HCT116 (cell line): ENCODE data around the gene ADAM23. TPM values are rescaled to one million over a fixed set of nuclear protein-coding genes. Genes with fewer than 3 reads are reported as not detected.

Source experiments
- ATAC-seq: fragments of 200-7000 bp; cut with Tn5 transposase; 2 replicates; pipeline ENCODE4 v1.9.1; 2020; ENCODE audit warnings: mild to moderate bottlenecking, moderate library complexity
- BruUV-seq: library from RNA; stranded (reverse); fragments of 400-500 nt; replicated peaks from 2 replicates; lab custom pipeline; 2021; lab: Mats Ljungman, UMichigan
- CTCF ChIA-PET: fragments of 300-600 bp; sonication (Branson Sonifier 250); formaldehyde crosslinking; loops from one replicate; lab custom pipeline; 2021; ENCODE audit warnings: antibody characterized with exemption; lab: Charles Lee
- POLR2A ChIA-PET: fragments of 300-600, 350-600 bp; sonication (Branson Sonifier 250); formaldehyde crosslinking; loops from one replicate; lab custom pipeline; 2021; ENCODE audit warnings: antibody characterized with exemption; lab: Charles Lee
- RAD21 ChIA-PET, 2 experiments: fragments of 300-600 bp; sonication (Branson Sonifier 250); formaldehyde crosslinking; loops; one replicate each; lab custom pipeline; 2023; ENCODE audit warnings: low total read pairs in 2 of 2; ENCODE audit not compliant: uncharacterized antibody in 2 of 2, unreplicated experiment in 2 of 2, low non-redundant PET in 1 of 2; lab: Charles Lee
- DNase-seq: peaks from one replicate; pipeline ENCODE4 v3.0.0-alpha.2; 2010; ENCODE audit warnings: low read depth, low spot score
- H2AFZ ChIP-seq: fragments of 200-600 bp; shearing (Covaris generic), sonication (generic); 2 replicates; pipeline ENCODE4 v1.6.1; 2017; ENCODE audit warnings: low read depth, mixed run types, mixed read lengths, antibody characterized with exemption, low read length; ENCODE audit not compliant: poor library complexity, severe bottlenecking
- H3K27ac ChIP-seq: 2 replicates; pipeline ENCODE4 v1.5.1; 2012; ENCODE audit warnings: low read depth, low read length
- H3K27me3 ChIP-seq: fragments of 200-600 bp; sonication (generic); 2 replicates; pipeline ENCODE4 v1.6.1; 2016; ENCODE audit warnings: mixed run types, low read length, mixed read lengths; ENCODE audit not compliant: insufficient read depth
- H3K36me3 ChIP-seq, 2 experiments: fragments of 200-500 bp in 1 of 2; fragments of 200-600 bp in 1 of 2; sonication (Bioruptor generic) in 1 of 2; sonication (generic) in 1 of 2; 2 replicates each; pipeline versions ENCODE4 v1.5.1 to v1.6.1; 2014 to 2016; ENCODE audit warnings: low read length in 2 of 2, inconsistent platforms in 1 of 2, mixed read lengths in 1 of 2, mixed run types in 1 of 2; ENCODE audit not compliant: insufficient read depth in 2 of 2, control insufficient read depth in 1 of 2
- H3K4me1 ChIP-seq, 2 experiments: fragments of 200-600 bp in 1 of 2; sonication (generic) in 1 of 2; 2 replicates each; pipeline versions ENCODE4 v1.5.1 to v1.6.1; 2012 to 2017; ENCODE audit warnings: low read length in 2 of 2, inconsistent platforms in 1 of 2, mild to moderate bottlenecking in 1 of 2, mixed read lengths in 1 of 2, mixed run types in 1 of 2, moderate library complexity in 1 of 2; ENCODE audit not compliant: insufficient read depth in 2 of 2, control insufficient read depth in 1 of 2
- H3K4me2 ChIP-seq: fragments of 200-600 bp; sonication (generic); 2 replicates; pipeline ENCODE4 v1.6.1; 2017; ENCODE audit warnings: mixed run types, low read length, mixed read lengths
- H3K4me3 ChIP-seq, 2 experiments: fragments of 200-600 bp in 1 of 2; sonication (generic) in 1 of 2; replicated peaks in 1 of 2; 2 replicates each; pipeline ENCODE4 v1.5.1; 2011 to 2016; ENCODE audit warnings: low read length in 2 of 2, control low read depth in 1 of 2, low read depth in 1 of 2, mild to moderate bottlenecking in 1 of 2, mixed read lengths in 1 of 2, mixed run types in 1 of 2
- H3K79me2 ChIP-seq: fragments of 200-600 bp; sonication (generic); 2 replicates; pipeline ENCODE4 v1.6.1; 2017; ENCODE audit warnings: mild to moderate bottlenecking, mixed run types, low read length, moderate library complexity, mixed read lengths; ENCODE audit not compliant: insufficient read depth
- H3K9ac ChIP-seq: fragments of 200-600 bp; sonication (generic); 2 replicates; pipeline ENCODE4 v1.6.1; 2016; ENCODE audit warnings: low read length, mixed read lengths
- H3K9me2 ChIP-seq: fragments of 200-600 bp; sonication (generic), shearing (Covaris generic); 2 replicates; pipeline ENCODE4 v1.6.1; 2017; ENCODE audit warnings: mixed run types, mild to moderate bottlenecking, moderate library complexity; ENCODE audit not compliant: insufficient read depth
- H3K9me3 ChIP-seq, 2 experiments: fragments of 200-500 bp in 1 of 2; fragments of 200-600 bp in 1 of 2; sonication (Bioruptor generic) in 1 of 2; sonication (generic) in 1 of 2; 2 replicates each; pipeline ENCODE4 v1.6.1; 2014 to 2017; ENCODE audit warnings: low read length in 2 of 2, mixed read lengths in 2 of 2, inconsistent platforms in 1 of 2, low read depth in 1 of 2, mild to moderate bottlenecking in 1 of 2, mixed run types in 1 of 2, moderate library complexity in 1 of 2; ENCODE audit not compliant: control insufficient read depth in 1 of 2, insufficient read depth in 1 of 2
- H4K20me1 ChIP-seq: fragments of 200-600 bp; sonication (generic), shearing (Covaris generic); 2 replicates; pipeline ENCODE4 v1.6.1; 2017; ENCODE audit warnings: mixed run types, mild to moderate bottlenecking, moderate library complexity; ENCODE audit not compliant: insufficient read depth
- CBX3 ChIP-seq: IDR thresholded peaks from 2 replicates; pipeline ENCODE4 v1.6.1; 2012; ENCODE audit warnings: low read depth
- CEBPB ChIP-seq: IDR thresholded peaks from 2 replicates; pipeline ENCODE4 v1.6.1; 2012; ENCODE audit warnings: low read depth
- EGR1 ChIP-seq: IDR thresholded peaks from 2 replicates; pipeline ENCODE4 v1.6.1; 2012; ENCODE audit warnings: low read depth
- EZH2phosphoT487 ChIP-seq: fragments of 200-600 bp; IDR thresholded peaks from 2 replicates; pipeline ENCODE4 v1.6.1; 2018; ENCODE audit warnings: antibody characterized with exemption, borderline replicate concordance
- FOSL1 ChIP-seq: IDR thresholded peaks from 2 replicates; pipeline ENCODE4 v1.6.1; 2012; ENCODE audit warnings: low read depth
- MAX ChIP-seq: IDR thresholded peaks from 2 replicates; pipeline ENCODE4 v1.6.1; 2012
- RAD21 ChIP-seq: IDR thresholded peaks from 2 replicates; pipeline ENCODE4 v1.6.1; 2012; ENCODE audit warnings: low read depth, mild to moderate bottlenecking
- SRF ChIP-seq: IDR thresholded peaks from 2 replicates; pipeline ENCODE4 v1.6.1; 2012; ENCODE audit warnings: low read depth
- ZBTB33 ChIP-seq: IDR thresholded peaks from 2 replicates; pipeline ENCODE4 v1.6.1; 2011; ENCODE audit warnings: mild to moderate bottlenecking, low read length, moderate library complexity; ENCODE audit not compliant: insufficient replicate concordance; ENCODE audit errors: extremely low read depth
- intact Hi-C: fragments of 100-400 bp; cut with micrococcal nuclease; formaldehyde crosslinking; loops from 2 replicates; pipeline ENCODE4 v1.10.0; 2022
- total RNA-seq: library from RNA; stranded (reverse); gene quantifications from one replicate; pipeline ENCODE4 v1.2.1, GENCODE V29; 2021; ENCODE audit not compliant: unreplicated experiment
- TF ChIP-seq, protein P1 (sequence below), 3 experiments: fragments of 200-600 bp in 1 of 3; sonication (generic) in 1 of 3; IDR thresholded peaks in 2 of 3; conservative IDR thresholded peaks in 1 of 3; 2 replicates each; pipeline ENCODE4 v1.5.1; 2012 to 2017; ENCODE audit warnings: low read depth in 2 of 3, low read length in 2 of 3, antibody characterized with exemption in 1 of 3, borderline replicate concordance in 1 of 3, control low read depth in 1 of 3, mild to moderate bottlenecking in 1 of 3, mixed read lengths in 1 of 3, mixed run types in 1 of 3, moderate library complexity in 1 of 3; ENCODE audit not compliant: insufficient read depth in 1 of 3

The ADAM23 gene
- total RNA-seq, 1 experiment from 2014 or later, result 0.10 TPM

- no peaks in the 10 kb centered on the region for H3K36me3 ChIP-seq
- H2AFZ ChIP-seq, result no peak overlapping the region
- H3K4me1 ChIP-seq, result no peaks in the 10 kb centered on the region
- no peaks in the 10 kb centered on the region for H4K20me1 ChIP-seq
- H3K4me2 ChIP-seq, result no peak overlapping the region
- H3K9me3 ChIP-seq, result no peaks in the 10 kb centered on the region
- H3K27me3 ChIP-seq, result no peaks in the 10 kb centered on the region
- no peak overlapping the region for H3K9ac ChIP-seq
- DNase-seq, result no peak
- TF ChIP-seq CEBPB (no peak), ZBTB33 (no peak), CBX3 (no peak), EGR1 (no peak), RAD21 (no peak), SRF (no peak), MAX (no peak), EZH2phosphoT487 (no peak), FOSL1 (no peak)
- TF ChIP-seq, protein P1, sequence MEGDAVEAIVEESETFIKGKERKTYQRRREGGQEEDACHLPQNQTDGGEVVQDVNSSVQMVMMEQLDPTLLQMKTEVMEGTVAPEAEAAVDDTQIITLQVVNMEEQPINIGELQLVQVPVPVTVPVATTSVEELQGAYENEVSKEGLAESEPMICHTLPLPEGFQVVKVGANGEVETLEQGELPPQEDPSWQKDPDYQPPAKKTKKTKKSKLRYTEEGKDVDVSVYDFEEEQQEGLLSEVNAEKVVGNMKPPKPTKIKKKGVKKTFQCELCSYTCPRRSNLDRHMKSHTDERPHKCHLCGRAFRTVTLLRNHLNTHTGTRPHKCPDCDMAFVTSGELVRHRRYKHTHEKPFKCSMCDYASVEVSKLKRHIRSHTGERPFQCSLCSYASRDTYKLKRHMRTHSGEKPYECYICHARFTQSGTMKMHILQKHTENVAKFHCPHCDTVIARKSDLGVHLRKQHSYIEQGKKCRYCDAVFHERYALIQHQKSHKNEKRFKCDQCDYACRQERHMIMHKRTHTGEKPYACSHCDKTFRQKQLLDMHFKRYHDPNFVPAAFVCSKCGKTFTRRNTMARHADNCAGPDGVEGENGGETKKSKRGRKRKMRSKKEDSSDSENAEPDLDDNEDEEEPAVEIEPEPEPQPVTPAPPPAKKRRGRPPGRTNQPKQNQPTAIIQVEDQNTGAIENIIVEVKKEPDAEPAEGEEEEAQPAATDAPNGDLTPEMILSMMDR (IDR thresholded peaks at IDR 0.05 in 2 of 3, conservative IDR thresholded peaks at IDR 0.05 in 1 of 3; ENCODE audit: borderline replicate concordance in 1 of 3, insufficient read depth in 1 of 3, low read depth in 2 of 3, low read length in 2 of 3), result no peak
- TF ChIP-seq, all 23 proteins: peak for 0
- BruUV-seq, result no TSS peak
- Histone ChIP-seq H3K4me3 (no peak overlapping the region), H3K79me2 (no peaks in the 10 kb centered on the region), H3K27ac (no peak overlapping the region), H3K9me2 (no peaks in the 10 kb centered on the region)
- intact Hi-C loops, result no loop called here
- CTCF ChIA-PET, result no interaction called here
- ATAC-seq, result no peak
- POLR2A ChIA-PET, result no interaction called here
- RAD21 ChIA-PET, result no interaction called here
Observed at GRCh38 chr2:206462240-206462854, 19.0 kb downstream of the ADAM23 start.
